GM12872 (cell line): Measurements from ENCODE around the gene TRPC4.

ENCODE experiments used
- CTCF ChIP-seq: IDR thresholded peaks from 3 replicates; pipeline ENCODE4 v1.5.1; 2011; ENCODE audit warnings: low read depth, mild to moderate bottlenecking, low read length, moderate library complexity; ENCODE audit not compliant: insufficient read depth

The TRPC4 gene

GRCh38 chr13:37869756-37870488 is at the start of gene TRPC4:
TSS of gene TRPC4 (minus strand) at chr13:37869772. CDS start at chr13:37783333, 86,439 bp downstream.
- TF ChIP-seq CTCF = 0 out of 3 replicates have a peak, but pooled peaks have one; percentile 15

DNA sequence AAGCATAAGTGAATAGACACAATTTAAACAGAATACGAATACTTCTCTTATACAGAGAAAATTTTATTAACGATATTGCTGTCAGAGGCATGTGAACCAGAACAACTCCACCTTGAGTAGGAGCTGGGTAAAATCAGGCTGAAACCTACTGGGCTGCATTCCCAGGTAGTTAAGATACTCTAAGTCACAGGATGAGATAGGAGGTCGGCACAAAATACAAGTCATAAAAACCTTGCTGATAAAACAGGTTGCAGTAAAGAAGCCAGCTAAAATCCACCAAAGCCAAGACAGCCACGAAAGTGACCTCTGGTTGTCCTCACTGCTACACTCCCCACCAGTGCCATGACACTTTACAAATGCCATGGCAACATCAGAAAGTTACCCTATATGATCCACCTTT is 49.2 kb upstream of the TRPC4 start:
- no peak for TF ChIP-seq CTCF

DNA sequence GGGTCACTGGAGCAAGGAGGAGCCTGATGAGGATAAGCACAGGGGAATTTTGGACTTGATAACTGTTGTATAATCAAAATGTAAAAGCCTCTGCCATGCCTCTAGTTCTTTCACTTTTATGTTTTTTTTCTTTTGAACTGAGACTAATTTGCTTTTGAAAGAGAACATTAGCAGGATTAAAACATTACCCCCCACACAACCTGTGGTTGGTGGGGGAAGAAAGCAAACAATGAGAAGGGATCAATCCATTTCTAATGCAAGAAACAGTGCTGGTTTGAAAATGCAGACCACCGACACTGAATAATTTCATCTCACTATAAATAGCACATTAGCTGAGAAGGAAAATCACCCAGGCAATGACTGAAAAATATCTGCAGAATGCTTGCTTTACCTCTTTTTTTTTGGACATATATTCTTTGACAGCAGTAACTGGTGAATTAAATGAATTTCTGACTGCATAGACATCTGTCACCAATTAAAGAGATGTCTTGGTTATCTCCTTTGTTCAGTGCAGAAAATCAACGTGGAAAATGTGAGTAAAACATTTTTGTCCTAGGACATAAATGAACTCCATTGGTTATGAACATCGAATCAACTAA is 48.6 kb upstream of the TRPC4 start:
- no peak for TF ChIP-seq CTCF

GRCh38 chr13:37914781-37915391 is 45.3 kb upstream of the TRPC4 start:
- no peak for TF ChIP-seq CTCF

DNA sequence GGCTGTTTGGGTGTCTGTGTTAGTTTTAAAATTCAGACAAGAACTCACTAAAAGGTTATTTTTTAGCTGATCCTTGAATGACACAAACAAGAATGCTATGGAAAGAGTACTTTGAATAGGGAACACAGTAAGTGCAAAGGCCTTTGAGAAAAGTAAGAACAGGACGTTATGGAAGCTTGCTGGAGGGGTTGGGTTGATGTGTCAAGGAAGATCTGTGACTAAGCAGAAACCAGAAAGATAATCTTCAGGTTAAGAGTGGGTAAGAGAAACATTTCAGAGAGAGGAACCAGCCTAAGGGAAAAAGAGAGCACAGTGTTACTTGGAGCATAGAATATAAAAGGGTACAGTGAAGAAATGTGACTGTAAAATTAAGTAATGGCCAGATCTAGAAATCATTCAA is 41.2 kb upstream of the TRPC4 start:
- TF ChIP-seq CTCF = no peak

DNA sequence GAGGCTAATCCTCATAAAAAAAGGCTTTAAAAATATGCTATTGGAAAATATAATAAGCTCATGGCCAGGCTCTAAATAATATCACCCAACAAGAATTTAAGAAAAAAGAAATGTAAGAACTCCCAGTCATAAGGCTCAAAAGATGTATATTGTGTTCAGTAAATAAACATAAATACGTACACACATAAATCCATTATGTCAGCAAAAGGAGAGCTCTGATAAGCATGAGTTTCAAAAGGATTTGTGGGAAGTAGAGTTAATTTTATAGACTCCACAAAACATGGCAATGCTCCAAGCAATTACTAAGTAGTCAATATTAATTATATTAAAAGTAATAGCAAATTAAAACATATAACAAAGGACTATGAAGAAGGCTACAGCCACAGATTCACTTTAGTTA is 37.3 kb upstream of the TRPC4 start:
- no peak for TF ChIP-seq CTCF

DNA sequence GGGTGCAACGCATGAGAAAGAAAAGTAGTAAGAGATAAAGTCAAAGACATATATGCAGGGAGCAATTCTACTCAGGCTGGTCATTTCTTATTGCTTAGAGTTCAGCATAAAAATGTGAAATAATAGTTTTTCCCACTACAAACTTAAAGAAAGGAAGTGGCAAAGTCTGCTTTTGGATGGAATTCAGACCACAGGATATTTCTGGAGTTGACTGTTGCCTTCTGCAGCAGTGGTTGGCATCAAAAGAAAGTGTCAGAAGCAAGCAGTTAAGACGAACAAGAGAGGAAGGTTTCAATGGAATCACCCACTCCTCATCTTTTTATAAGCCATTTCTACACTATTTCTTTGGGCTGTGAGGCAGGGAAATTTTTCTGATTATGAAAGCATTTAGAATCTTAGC is 36.2 kb upstream of the TRPC4 start:
- TF ChIP-seq CTCF = no peak
